Activated T-cell treated with anti-CD3 and anti-CD28 coated beads, Interleukin-2, amount 50 U/mL, for 1 hour (primary cell): ENCODE data around the gene AKR1B15.
"Not testable (repeated sequence)": the region's sequence is repeated elsewhere in the genome, so short reads cannot be mapped to it uniquely, and the experiment has no call there.

Experiments used
- DNase-seq: peaks from one replicate; pipeline ENCODE4 v3.0.0-alpha.2; 2020

Gene AKR1B15

GRCh38 chr7:134548877-134549276 is at the start of gene AKR1B15:
TSS of gene AKR1B15 (plus strand) at chr7:134549110. CDS start at chr7:134564620, 15,510 bp downstream.
- DNase-seq, result no peak

GRCh38 chr7:134500406-134500805 is 48.5 kb upstream of the AKR1B15 start:
- no peak for DNase-seq

GRCh38 chr7:134500982-134501381 is 47.9 kb upstream of the AKR1B15 start:
- no peak for DNase-seq

- DNase-seq, result no peak
These were observed 46.2 kb upstream of the AKR1B15 start for GRCh38 chr7:134502463-134503371.

- DNase-seq, result no peak
These were observed 44.2 kb upstream of the AKR1B15 start for GRCh38 chr7:134504660-134505164.

GRCh38 chr7:134505856-134506255 is 43.1 kb upstream of the AKR1B15 start:
- DNase-seq, result no peak

- no peak for DNase-seq
These were observed 39.9 kb upstream of the AKR1B15 start for GRCh38 chr7:134509010-134509409.

- DNase-seq, result no peak
These were observed 38.3 kb upstream of the AKR1B15 start for GRCh38 chr7:134510646-134511045.

GRCh38 chr7:134512271-134512670 is 36.6 kb upstream of the AKR1B15 start:
- DNase-seq, result no peak

- peak; percentile 24 for DNase-seq
These were observed 35.6 kb upstream of the AKR1B15 start for GRCh38 chr7:134513169-134513752.

GRCh38 chr7:134514106-134514505 is 34.8 kb upstream of the AKR1B15 start:
- no peak for DNase-seq

GRCh38 chr7:134514663-134515062 is 34.2 kb upstream of the AKR1B15 start:
- DNase-seq, result no peak

- no peak for DNase-seq
These were observed 33.1 kb upstream of the AKR1B15 start for GRCh38 chr7:134515569-134516468.

- DNase-seq, result no peak
These were observed 28.8 kb upstream of the AKR1B15 start for GRCh38 chr7:134520130-134520529.

- no peak for DNase-seq
These were observed 26.3 kb upstream of the AKR1B15 start for GRCh38 chr7:134522601-134523000.

- DNase-seq, result not testable (repeated sequence)
These were observed 23.5 kb upstream of the AKR1B15 start for GRCh38 chr7:134525449-134525848.

GRCh38 chr7:134526552-134527248 is 22.2 kb upstream of the AKR1B15 start:
- not testable (repeated sequence) for DNase-seq

GRCh38 chr7:134527979-134528371 is 20.9 kb upstream of the AKR1B15 start:
- no peak for DNase-seq

GRCh38 chr7:134528749-134529148 is 20.2 kb upstream of the AKR1B15 start:
- no peak for DNase-seq

GRCh38 chr7:134530460-134530859 is 18.4 kb upstream of the AKR1B15 start:
- no peak for DNase-seq

GRCh38 chr7:134532180-134532953 is 16.5 kb upstream of the AKR1B15 start:
- DNase-seq, result no peak

GRCh38 chr7:134532954-134533218 is 16.0 kb upstream of the AKR1B15 start:
- no peak for DNase-seq
